HepG2 (cell line): ENCODE results near the gene CROT. TPM values are rescaled to one million over a fixed set of nuclear protein-coding genes. Genes with fewer than 3 reads are reported as not detected.

Source experiments
- BCL6 ChIP-seq: IDR thresholded peaks from 2 replicates; pipeline ENCODE4 v1.6.1; 2016; ENCODE audit warnings: missing genetic modification reagents, missing compliant biosample characterization
- CHD2 ChIP-seq: IDR thresholded peaks from 2 replicates; pipeline ENCODE4 v1.6.1; 2011; ENCODE audit warnings: low read depth, low read length, improper control_type of control experiment
- CREM ChIP-seq, 2 experiments: sonication (generic) in 1 of 2; formaldehyde crosslinking in 1 of 2; IDR thresholded peaks; 2 replicates each; pipeline versions ENCODE4 v1.4.0 to v1.6.1; 2016 to 2020; ENCODE audit warnings: antibody characterized with exemption in 1 of 2, mild to moderate bottlenecking in 1 of 2, missing genetic modification reagents in 1 of 2
- DPF2 ChIP-seq: sonication (generic); formaldehyde crosslinking; IDR thresholded peaks from 2 replicates; pipeline ENCODE4 v1.4.0; 2020; ENCODE audit warnings: mild to moderate bottlenecking, low read depth, missing genetic modification reagents, borderline replicate concordance
- FOXP1 ChIP-seq, 2 experiments: fragments of 450-650 bp in 1 of 2; IDR thresholded peaks; 2 replicates each; pipeline ENCODE4 v1.6.1; 2017 to 2018; ENCODE audit warnings: antibody characterized with exemption in 1 of 2
- KAT8 ChIP-seq: IDR thresholded peaks from 2 replicates; pipeline ENCODE4 v1.6.1; 2016; ENCODE audit warnings: missing genetic modification reagents, missing compliant biosample characterization
- POLR2AphosphoS2 ChIP-seq: IDR thresholded peaks from 2 replicates; pipeline ENCODE4 v1.6.1; 2011; ENCODE audit warnings: low read depth, low read length, improper control_type of control experiment
- SMC3 ChIP-seq: IDR thresholded peaks from 2 replicates; pipeline ENCODE4 v1.6.1; 2011; ENCODE audit warnings: low read length, improper control_type of control experiment
- SNAPC2 ChIP-seq: sonication (generic); formaldehyde crosslinking; IDR thresholded peaks from 2 replicates; pipeline ENCODE4 v1.8.1; 2022; ENCODE audit warnings: mild to moderate bottlenecking, missing genetic modification reagents
- XRCC5 ChIP-seq: fragments of 200-400 bp; formaldehyde crosslinking; optimal IDR thresholded peaks from 2 replicates; pipeline ENCODE3; 2017; ENCODE audit warnings: mild to moderate bottlenecking, low read length
- YEATS4 ChIP-seq: sonication (generic); formaldehyde crosslinking; IDR thresholded peaks from 2 replicates; pipeline ENCODE4 v1.4.0; 2020; ENCODE audit warnings: missing genetic modification reagents, borderline replicate concordance
- ZBED4 ChIP-seq: sonication (generic); formaldehyde crosslinking; IDR thresholded peaks from 2 replicates; pipeline ENCODE4 v1.4.0; 2020; ENCODE audit warnings: missing genetic modification reagents, borderline replicate concordance
- ZNF335 ChIP-seq: sonication (generic); formaldehyde crosslinking; IDR thresholded peaks from 2 replicates; pipeline ENCODE4 v1.4.0; 2020; ENCODE audit warnings: missing genetic modification reagents
- ZNF354B ChIP-seq: sonication (generic); formaldehyde crosslinking; IDR thresholded peaks from 2 replicates; pipeline ENCODE4 v1.8.0; 2022; ENCODE audit warnings: mild to moderate bottlenecking, missing genetic modification reagents
- ZNF367 ChIP-seq: sonication (generic); formaldehyde crosslinking; IDR thresholded peaks from 2 replicates; pipeline ENCODE4 v1.4.0; 2020; ENCODE audit warnings: missing genetic modification reagents, borderline replicate concordance
- ZNF446 ChIP-seq: sonication (generic); formaldehyde crosslinking; IDR thresholded peaks from 2 replicates; pipeline ENCODE4 v1.5.0; 2020; ENCODE audit warnings: mild to moderate bottlenecking, missing genetic modification reagents
- ZNF607 ChIP-seq: sonication (generic); formaldehyde crosslinking; IDR thresholded peaks from 2 replicates; pipeline ENCODE4 v1.5.1; 2020; ENCODE audit warnings: missing genetic modification reagents, mild to moderate bottlenecking, borderline replicate concordance
- ZNF737 ChIP-seq: sonication (generic); formaldehyde crosslinking; IDR thresholded peaks from 2 replicates; pipeline ENCODE4 v1.5.0; 2020; ENCODE audit warnings: missing genetic modification reagents, mild to moderate bottlenecking, borderline replicate concordance
- ZNF788 ChIP-seq: sonication (generic); formaldehyde crosslinking; IDR thresholded peaks from 2 replicates; pipeline ENCODE4 v1.5.0; 2020; ENCODE audit warnings: mild to moderate bottlenecking, missing genetic modification reagents, borderline replicate concordance
- ZSCAN12 ChIP-seq: sonication (generic); formaldehyde crosslinking; IDR thresholded peaks from 2 replicates; pipeline ENCODE4 v1.9.0; 2021; ENCODE audit warnings: mild to moderate bottlenecking, missing genetic modification reagents
- ZUFSP ChIP-seq: sonication (generic); formaldehyde crosslinking; IDR thresholded peaks from 2 replicates; pipeline ENCODE4 v1.9.0; 2021; ENCODE audit warnings: missing genetic modification reagents, mild to moderate bottlenecking, borderline replicate concordance
- polyA plus RNA-seq, 8 experiments: library from polyadenylated mRNA; depleted of rRNA in 3 of 8; stranded (reverse) in 7 of 8; unstranded in 1 of 8; fragments of >200 nt; fragmentation: Illumina TruSeq in 4 of 8; extraction: Trizol in 4 of 8; gene quantifications; 2 replicates each; pipeline versions ENCODE4 v1.2.1 to v1.2.3, GENCODE V29; 2011 to 2016; ENCODE audit warnings: low read depth in 4 of 8, missing spikeins in 1 of 8, mixed read lengths in 1 of 8; ENCODE audit not compliant: insufficient read depth in 1 of 8
- total RNA-seq, 5 experiments: library from RNA; depleted of rRNA; stranded (reverse); fragments of >200 nt; fragmentation: Illumina TruSeq; extraction: Trizol; gene quantifications; 2 replicates each; pipeline ENCODE4 v1.2.3, GENCODE V29; 2016; ENCODE audit warnings: low read depth in 1 of 5
- TF ChIP-seq, protein P1 (sequence below): sonication (generic); formaldehyde crosslinking; IDR thresholded peaks from 2 replicates; pipeline ENCODE4 v1.4.0; 2020; ENCODE audit warnings: missing genetic modification reagents

Gene CROT
- total and polyA plus RNA-seq, 2 of the 13 experiments (the other 11 are each of a cell fraction or from before 2014, with no cell fraction given): 5.0 to 13.7 TPM

DNA sequence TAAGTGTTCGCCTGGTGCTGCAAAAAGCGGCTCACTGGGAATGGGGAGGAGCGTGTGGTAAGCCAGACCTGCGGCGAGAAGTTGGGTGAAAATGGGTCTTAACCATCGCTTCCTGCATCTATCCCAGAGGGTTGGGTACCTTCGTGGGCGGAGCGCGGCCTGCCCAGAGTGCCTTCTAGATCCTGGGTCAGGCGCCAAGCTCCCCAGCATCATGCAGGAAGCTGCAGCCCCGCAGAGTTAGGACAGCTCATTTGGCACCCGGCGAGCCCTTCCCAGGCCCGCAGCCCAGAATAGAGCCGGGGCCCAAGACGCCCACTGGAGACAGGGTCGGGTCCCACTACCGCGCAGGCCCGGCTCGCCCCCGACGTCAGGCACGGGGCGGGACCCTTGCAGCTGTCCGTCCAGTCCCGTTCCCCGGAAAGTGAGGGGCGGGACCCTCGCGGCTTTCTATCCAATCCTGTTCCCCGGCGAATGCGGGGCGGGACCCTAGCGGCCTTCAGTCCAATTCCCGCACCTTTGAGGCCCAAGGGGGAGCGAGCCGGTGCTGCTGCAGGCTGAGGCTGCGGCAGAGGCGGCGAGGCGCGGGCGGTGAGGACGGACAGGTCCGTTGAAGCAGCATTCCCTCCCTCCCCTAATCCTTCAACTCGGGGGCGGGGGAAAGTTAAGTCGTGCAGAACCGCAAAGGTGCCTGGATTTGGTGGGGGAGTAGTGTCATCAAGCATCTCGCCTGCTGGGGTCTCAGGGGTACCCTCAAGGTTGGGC is at the start of gene CROT (continued):
- TF ChIP-seq YEATS4 (CRISPR knock-in tag): no peak; the same call in 1 of the 2 replicates
- TF ChIP-seq, protein P1, sequence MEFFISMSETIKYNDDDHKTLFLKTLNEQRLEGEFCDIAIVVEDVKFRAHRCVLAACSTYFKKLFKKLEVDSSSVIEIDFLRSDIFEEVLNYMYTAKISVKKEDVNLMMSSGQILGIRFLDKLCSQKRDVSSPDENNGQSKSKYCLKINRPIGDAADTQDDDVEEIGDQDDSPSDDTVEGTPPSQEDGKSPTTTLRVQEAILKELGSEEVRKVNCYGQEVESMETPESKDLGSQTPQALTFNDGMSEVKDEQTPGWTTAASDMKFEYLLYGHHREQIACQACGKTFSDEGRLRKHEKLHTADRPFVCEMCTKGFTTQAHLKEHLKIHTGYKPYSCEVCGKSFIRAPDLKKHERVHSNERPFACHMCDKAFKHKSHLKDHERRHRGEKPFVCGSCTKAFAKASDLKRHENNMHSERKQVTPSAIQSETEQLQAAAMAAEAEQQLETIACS (CRISPR knock-in tag): no peak
- TF ChIP-seq ZNF446: no peak
- TF ChIP-seq ZBED4 (CRISPR knock-in tag): peak; percentile 80
- TF ChIP-seq DPF2: peak; percentile 25; the same call in 1 of the 2 replicates
- peak; percentile 61 for TF ChIP-seq XRCC5
- peak; percentile 2; the same call in 1 of the 2 replicates for TF ChIP-seq SNAPC2
- TF ChIP-seq SMC3: no peak
- peak; percentile 14; the same call in 1 of the 2 replicates for TF ChIP-seq ZNF788 (CRISPR knock-in tag)
- TF ChIP-seq BCL6 (CRISPR knock-in tag): no peak
- no peak for TF ChIP-seq ZSCAN12 (CRISPR knock-in tag)
- no peak for TF ChIP-seq CHD2
- TF ChIP-seq FOXP1 (IDR thresholded peaks at IDR 0.05): no peak
- no peak for TF ChIP-seq FOXP1 (CRISPR knock-in tag; IDR thresholded peaks at IDR 0.05)
- peak; percentile 66 for TF ChIP-seq CREM (IDR thresholded peaks at IDR 0.05)
- TF ChIP-seq CREM (CRISPR knock-in tag; IDR thresholded peaks at IDR 0.05): no peak
- TF ChIP-seq ZNF354B (CRISPR knock-in tag): no peak
- TF ChIP-seq ZNF335: peak; percentile 14; the same call in 1 of the 2 replicates
- peak; percentile 85; the same call in 1 of the 2 replicates for TF ChIP-seq ZNF607
- no peak for TF ChIP-seq POLR2AphosphoS2
- no peak for TF ChIP-seq ZUFSP (CRISPR knock-in tag)
- TF ChIP-seq KAT8 (CRISPR knock-in tag): peak; percentile 74; the same call in 1 of the 2 replicates
- no peak for TF ChIP-seq ZNF367 (CRISPR knock-in tag)
- TF ChIP-seq ZNF737 (CRISPR knock-in tag): no peak
